Kidney (tissue), 14 donors: ENCODE data around the gene CCDC188. TPM values are rescaled to one million over a fixed set of nuclear protein-coding genes. Genes with fewer than 3 reads are reported as not detected.

Experiments used
- DNase-seq, 5 donors: peaks; one replicate each; pipeline ENCODE4 v3.0.0-alpha.2; 2013 to 2020
- FAIRE-seq: peaks from 2 replicates; lab custom pipeline; 2012; peaks lifted over from hg19 to GRCh38; lab: Jason Lieb, UNC
- H3K27ac ChIP-seq, 2 donors: one replicate each; pipeline ENCODE4 v1.7.0; 2013; ENCODE audit warnings: low read depth in 2 of 2, low read length in 2 of 2, inconsistent platforms in 1 of 2
- H3K27me3 ChIP-seq: one replicate; pipeline ENCODE4 v1.7.1; 2013; ENCODE audit warnings: low read length, inconsistent platforms; ENCODE audit not compliant: control insufficient read depth, insufficient read depth
- H3K36me3 ChIP-seq, 3 donors: one replicate each; pipeline versions ENCODE4 v1.7.0 to v1.7.1; 2013; ENCODE audit warnings: low read length in 3 of 3, control low read depth in 1 of 3, inconsistent platforms in 1 of 3; ENCODE audit not compliant: insufficient read depth in 3 of 3, control insufficient read depth in 2 of 3
- H3K4me1 ChIP-seq, 3 donors: one replicate each; pipeline versions ENCODE4 v1.7.0 to v1.7.1; 2013; ENCODE audit warnings: low read length in 3 of 3, inconsistent platforms in 1 of 3, low read depth in 1 of 3; ENCODE audit not compliant: control insufficient read depth in 2 of 3, insufficient read depth in 2 of 3
- H3K4me3 ChIP-seq, 3 donors: one replicate each; pipeline versions ENCODE4 v1.7.0 to v1.8.1; 2013; ENCODE audit warnings: low read length in 3 of 3, control low read depth in 1 of 3, inconsistent platforms in 1 of 3
- H3K9ac ChIP-seq, 3 donors: one replicate each; pipeline versions ENCODE4 v1.7.0 to v1.7.1; 2013; ENCODE audit warnings: low read length in 3 of 3, control low read depth in 1 of 3, inconsistent platforms in 1 of 3
- H3K9me3 ChIP-seq, 3 donors: one replicate each; pipeline versions ENCODE4 v1.7.0 to v1.7.1; 2013; ENCODE audit warnings: low read length in 3 of 3, control low read depth in 1 of 3, inconsistent platforms in 1 of 3; ENCODE audit not compliant: control insufficient read depth in 2 of 3, insufficient read depth in 1 of 3
- intact Hi-C: fragments of 100-400 bp; cut with DNase I; formaldehyde crosslinking; loops from one replicate; pipeline ENCODE4 v1.11.1; 2022
- polyA plus RNA-seq: library from polyadenylated mRNA; stranded (reverse); fragments of 350-450 nt; fragmentation: Illumina TruSeq; extraction: RNeasy Lipid Tissue Mini Kit (QIAGEN cat#74804); gene quantifications from one replicate; pipeline ENCODE4 v1.2.3, GENCODE V29; 2014; ENCODE audit warnings: low read depth, low replicate concordance; ENCODE audit not compliant: insufficient read depth
- total RNA-seq: library from RNA; stranded (reverse); fragmentation: NEBNext Ultra II Directional; extraction: Animal tissue kit (Norgen Biotek cat#: 25700); gene quantifications from one replicate; pipeline ENCODE4 v1.2.1, GENCODE V29; 2021
- TF ChIP-seq, protein P1 (sequence below): IDR thresholded peaks from 3 replicates; pipeline ENCODE4 v1.5.1; 2012; ENCODE audit warnings: mild to moderate bottlenecking, moderate library complexity, borderline replicate concordance; ENCODE audit not compliant: insufficient read depth; ENCODE audit errors: extremely low read depth
- donor health status: control.
- donor health status: control.
- donor health status: control.
- donor health status: control.
- donor health status: control.
- donor health status: DM: yes; HTN: yes; CAD: no.
- donor health status: Normal renal cell carcinoma (clear cell type).

CCDC188 gene
- total and polyA plus RNA-seq, 2 donors from 2014 or later, result 0.54 to 2.8 TPM

DNA sequence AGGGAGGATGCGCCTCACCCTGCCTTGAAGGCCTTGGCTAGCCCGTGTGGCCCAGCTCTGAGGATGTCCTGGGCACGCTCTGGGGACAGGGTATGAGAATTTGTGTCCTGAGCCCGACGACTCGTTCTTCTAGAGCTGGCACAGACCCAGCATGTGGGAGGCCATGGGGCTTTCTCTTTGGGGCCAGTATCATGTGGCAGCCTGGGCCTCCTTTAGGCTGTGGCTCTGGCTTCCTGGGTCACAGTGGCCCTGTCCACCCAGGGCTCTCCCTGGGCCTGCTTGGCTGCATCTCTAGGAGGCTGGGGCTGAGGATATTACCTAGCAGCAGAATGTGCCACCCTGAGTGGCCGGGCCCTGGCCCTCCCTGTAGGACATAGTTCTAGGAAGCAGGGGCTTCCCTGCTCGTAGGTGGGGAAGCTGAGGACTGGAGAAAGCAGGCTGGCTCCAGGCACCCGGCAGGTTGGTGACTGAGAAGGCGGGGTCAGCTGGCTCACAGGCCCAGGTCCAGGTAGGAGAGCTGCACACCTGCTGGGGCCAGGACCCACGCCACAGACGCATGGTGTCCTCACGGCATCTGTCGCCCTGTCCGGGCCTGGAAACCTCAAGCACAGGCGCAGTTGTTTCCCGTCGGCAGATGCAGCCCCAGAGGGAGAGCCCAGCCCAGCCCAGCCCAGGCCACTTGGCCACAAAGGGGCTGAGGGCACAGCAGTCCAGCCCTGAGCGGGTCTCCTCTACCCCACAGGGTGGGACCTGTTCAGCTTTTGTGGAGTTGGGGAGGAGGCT, 6.8 kb downstream of the CCDC188 start:
- no peak overlapping the region for H3K27ac ChIP-seq
- peaks cover 0 to 4% (median 0%) of the 10 kb centered on the region in 3 donors for H3K36me3 ChIP-seq
- H3K4me3 ChIP-seq, result no peak overlapping the region
- no peaks in the 10 kb centered on the region for H3K4me1 ChIP-seq
- H3K9ac ChIP-seq, result no peak overlapping the region
- H3K9me3 ChIP-seq, result no peaks in the 10 kb centered on the region
- intact Hi-C loops, result no loop called here
- no peaks in the 10 kb centered on the region for H3K27me3 ChIP-seq
- TF ChIP-seq, protein P1, sequence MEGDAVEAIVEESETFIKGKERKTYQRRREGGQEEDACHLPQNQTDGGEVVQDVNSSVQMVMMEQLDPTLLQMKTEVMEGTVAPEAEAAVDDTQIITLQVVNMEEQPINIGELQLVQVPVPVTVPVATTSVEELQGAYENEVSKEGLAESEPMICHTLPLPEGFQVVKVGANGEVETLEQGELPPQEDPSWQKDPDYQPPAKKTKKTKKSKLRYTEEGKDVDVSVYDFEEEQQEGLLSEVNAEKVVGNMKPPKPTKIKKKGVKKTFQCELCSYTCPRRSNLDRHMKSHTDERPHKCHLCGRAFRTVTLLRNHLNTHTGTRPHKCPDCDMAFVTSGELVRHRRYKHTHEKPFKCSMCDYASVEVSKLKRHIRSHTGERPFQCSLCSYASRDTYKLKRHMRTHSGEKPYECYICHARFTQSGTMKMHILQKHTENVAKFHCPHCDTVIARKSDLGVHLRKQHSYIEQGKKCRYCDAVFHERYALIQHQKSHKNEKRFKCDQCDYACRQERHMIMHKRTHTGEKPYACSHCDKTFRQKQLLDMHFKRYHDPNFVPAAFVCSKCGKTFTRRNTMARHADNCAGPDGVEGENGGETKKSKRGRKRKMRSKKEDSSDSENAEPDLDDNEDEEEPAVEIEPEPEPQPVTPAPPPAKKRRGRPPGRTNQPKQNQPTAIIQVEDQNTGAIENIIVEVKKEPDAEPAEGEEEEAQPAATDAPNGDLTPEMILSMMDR, result no peak
- no peak for FAIRE-seq
- no peak for DNase-seq

DNA sequence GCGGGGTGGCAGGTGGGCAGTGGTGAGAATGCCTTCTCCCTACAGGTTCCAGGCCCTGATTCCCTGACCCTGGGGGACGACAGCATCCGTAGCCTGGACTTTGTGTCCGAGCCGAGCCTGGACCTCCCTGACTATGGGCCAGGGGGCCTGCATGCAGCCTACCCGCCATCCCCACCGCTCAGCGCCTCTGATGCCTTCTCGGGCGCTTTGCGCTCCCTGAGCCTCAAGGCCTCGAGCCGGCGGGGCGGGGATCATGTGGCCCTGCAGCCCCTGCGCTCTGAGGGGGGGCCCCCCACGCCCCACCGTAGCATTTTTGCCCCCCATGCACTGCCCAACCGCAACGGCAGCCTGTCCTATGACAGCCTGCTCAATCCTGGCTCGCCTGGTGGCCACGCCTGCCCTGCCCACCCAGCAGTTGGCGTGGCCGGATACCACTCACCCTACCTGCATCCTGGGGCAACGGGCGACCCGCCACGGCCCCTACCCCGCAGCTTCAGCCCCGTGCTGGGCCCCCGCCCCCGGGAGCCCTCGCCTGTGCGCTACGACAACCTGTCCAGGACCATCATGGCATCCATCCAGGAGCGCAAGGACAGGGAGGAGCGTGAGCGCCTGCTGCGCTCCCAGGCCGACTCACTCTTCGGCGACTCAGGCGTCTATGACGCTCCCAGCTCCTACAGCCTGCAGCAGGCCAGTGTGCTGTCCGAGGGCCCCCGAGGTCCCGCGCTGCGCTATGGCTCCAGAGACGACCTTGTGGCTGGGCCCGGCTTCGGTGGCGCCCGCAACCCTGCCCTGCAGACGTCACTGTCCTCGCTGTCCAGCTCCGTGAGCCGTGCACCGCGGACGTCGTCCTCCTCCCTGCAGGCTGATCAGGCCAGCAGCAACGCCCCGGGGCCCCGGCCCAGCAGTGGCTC, 7.9 kb downstream of the CCDC188 start:
- Histone ChIP-seq H3K9ac (no peak overlapping the region), H3K27ac (no peak overlapping the region), H3K9me3 (no peaks in the 10 kb centered on the region), H3K4me3 (no peak overlapping the region), H3K36me3 (peaks cover 0 to 4% (median 0%) of the 10 kb centered on the region in 3 donors), H3K27me3 (no peaks in the 10 kb centered on the region), H3K4me1 (peaks cover 0 to under 1% (median 0%) of the 10 kb centered on the region in 3 donors)
- FAIRE-seq (no peak), DNase-seq (no peak)
- intact Hi-C loops, result no loop called here
- TF ChIP-seq, protein P1, result no peak

DNA sequence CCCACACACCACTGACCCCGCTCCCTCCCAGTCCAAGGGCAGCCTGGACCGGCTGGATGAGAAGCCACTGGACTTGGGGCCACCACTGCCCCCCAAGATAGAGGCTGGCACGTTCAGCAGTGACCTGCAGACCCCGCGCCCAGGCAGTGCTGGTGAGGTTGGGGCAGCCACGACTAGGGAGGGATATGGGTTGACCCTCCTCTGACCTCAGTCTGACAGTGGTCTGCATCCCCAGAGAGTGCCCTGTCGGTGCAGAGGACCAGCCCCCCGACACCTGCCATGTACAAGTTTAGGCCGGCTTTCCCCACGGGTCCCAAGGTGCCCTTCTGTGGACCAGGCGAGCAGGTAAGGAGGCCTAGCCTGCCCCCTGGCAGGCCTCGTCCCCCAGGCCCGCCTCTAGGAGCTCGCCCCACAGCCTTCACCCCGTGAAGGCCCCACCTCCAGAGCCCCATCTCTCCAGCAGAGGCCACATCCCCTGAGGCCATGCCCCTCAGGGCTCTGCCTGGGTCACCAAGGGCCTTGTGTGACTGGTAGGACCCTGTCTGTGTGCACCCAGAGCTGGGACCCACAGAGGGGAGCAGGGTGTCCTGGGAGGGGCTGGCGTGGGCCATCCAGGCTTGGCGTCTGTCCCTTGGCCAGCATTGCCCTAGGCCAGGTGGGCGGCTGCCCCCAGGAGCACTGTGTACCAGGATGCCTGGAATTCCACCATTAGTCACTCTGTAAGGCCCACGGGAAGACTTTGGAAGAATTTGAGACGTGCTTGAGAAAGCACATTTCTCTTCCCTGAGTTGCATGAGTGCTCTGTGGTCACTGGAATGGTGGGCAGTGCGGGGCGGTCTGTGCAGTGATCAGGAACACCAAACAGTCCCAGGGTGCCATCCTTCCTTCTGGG, 9.4 kb downstream of the CCDC188 start:
- FAIRE-seq (no peak), DNase-seq (no peak)
- TF ChIP-seq, protein P1, result no peak
- Histone ChIP-seq H3K4me1 (peaks cover 0 to 15% (median 0%) of the 10 kb centered on the region in 3 donors), H3K4me3 (no peak overlapping the region), H3K36me3 (peaks cover 0 to 4% (median 0%) of the 10 kb centered on the region in 3 donors), H3K27ac (no peak overlapping the region), H3K9ac (no peak overlapping the region), H3K27me3 (no peaks in the 10 kb centered on the region), H3K9me3 (no peaks in the 10 kb centered on the region)
- intact Hi-C loops, result no loop called here
